Astrocyte of the spinal cord (primary cell): Measurements from ENCODE around the gene CLSTN3.

Experiments
- DNase-seq: peaks from one replicate; pipeline ENCODE4 v3.0.0; 2011; ENCODE audit warnings: low read depth, low spot score
- H3K4me3 ChIP-seq: 2 replicates; pipeline ENCODE4 v1.5.1; 2011; ENCODE audit warnings: low read depth, mild to moderate bottlenecking, low read length, moderate library complexity
- CTCF ChIP-seq: IDR thresholded peaks from 2 replicates; pipeline ENCODE4 v1.5.1; 2012; ENCODE audit warnings: low read depth, mild to moderate bottlenecking, low read length, inconsistent platforms
- in situ Hi-C: cut with HindIII; loops from 2 replicates; pipeline ENCODE4 v1.10.0; 2017; ENCODE audit warnings: low sequenced_read_pairs

The CLSTN3 gene

GRCh38 chr12:7129872-7130691 is at the start of gene CLSTN3:
Gene CLSTN3, plus strand, starts transcription at chr12:7130371. Its CDS starts 278 bp downstream, at chr12:7130649.
- no peak for TF ChIP-seq CTCF
- H3K4me3 ChIP-seq, result peak within 1 kb of the TSS; percentile 59
- in situ Hi-C loops, result no loop called here
- DNase-seq, result peak; percentile 62

- no peak overlapping the region for H3K4me3 ChIP-seq
- no peak for DNase-seq
- in situ Hi-C loops, result no loop called here
- TF ChIP-seq CTCF, result no peak
These were observed 49.1 kb upstream of the CLSTN3 start for GRCh38 chr12:7081037-7081436.

GRCh38 chr12:7083125-7083524 is 47.0 kb upstream of the CLSTN3 start:
- DNase-seq, result no peak
- no peak overlapping the region for H3K4me3 ChIP-seq
- in situ Hi-C loops, result no loop called here
- TF ChIP-seq CTCF, result no peak

GRCh38 chr12:7089196-7089871 is 40.8 kb upstream of the CLSTN3 start:
- no peak for TF ChIP-seq CTCF
- no peak overlapping the region for H3K4me3 ChIP-seq
- in situ Hi-C loops, result no loop called here
- DNase-seq, result no peak

GRCh38 chr12:7090222-7090998 is 39.8 kb upstream of the CLSTN3 start:
- no peak for TF ChIP-seq CTCF
- no peak overlapping the region for H3K4me3 ChIP-seq
- DNase-seq, result peak; percentile 31
- in situ Hi-C loops, result no loop called here

- no peak for TF ChIP-seq CTCF
- in situ Hi-C loops, result no loop called here
- DNase-seq, result no peak
- H3K4me3 ChIP-seq, result no peak overlapping the region
These were observed 39.0 kb upstream of the CLSTN3 start for GRCh38 chr12:7091171-7091570.
